ENCODE results near the gene APOC1.
A peak's percentile ranks its signal among the peaks of the same experiment; 100 is the strongest.
"Not testable (repeated sequence)": the region's sequence is repeated elsewhere in the genome, so short reads cannot be mapped to it uniquely, and the experiment has no call there.

APOC1 gene

GRCh38 chr19:44912854-44913253 is 1.6 kb upstream of the APOC1 start:
- peak; percentile 8 to 93 (median 80) for DNase-seq

- peak in 2 of 56 donors; percentile 24 to 38 for DNase-seq
Measured at GRCh38 chr19:44913512-44914432, 636 bp upstream of the APOC1 start.

GRCh38 chr19:44924243-44924725 is 9.9 kb downstream of the APOC1 start:
- no peak for DNase-seq

GRCh38 chr19:44925114-44925891 is 10.9 kb downstream of the APOC1 start:
- peak in 55 of 56 donors; percentile 25 to 94 (median 81) for DNase-seq

- not testable (repeated sequence) for DNase-seq
Measured at GRCh38 chr19:44926245-44927077, 12.1 kb downstream of the APOC1 start.

GRCh38 chr19:44927746-44928145 is 13.3 kb downstream of the APOC1 start:
- DNase-seq: no peak

GRCh38 chr19:44930088-44930487 is 15.7 kb downstream of the APOC1 start:
- no peak for DNase-seq

- DNase-seq: no peak
Measured at GRCh38 chr19:44931541-44931940, 17.1 kb downstream of the APOC1 start.

- no peak for DNase-seq
Measured at GRCh38 chr19:44939668-44940067, 25.3 kb downstream of the APOC1 start.

GRCh38 chr19:44942067-44942571 is 27.7 kb downstream of the APOC1 start, which contains the start of gene APOC4:
Gene APOC4, plus strand, starts transcription at chr19:44942237. Its CDS starts 41 bp downstream, at chr19:44942278.
- DNase-seq: no peak

GRCh38 chr19:44943801-44944249 is 29.4 kb downstream of the APOC1 start:
- peak in 33 of 56 donors; percentile 6 to 67 (median 21) for DNase-seq

- no peak for DNase-seq
Measured at GRCh38 chr19:44947041-44947581, 32.7 kb downstream of the APOC1 start.

- no peak for DNase-seq
Measured at GRCh38 chr19:44948237-44948636, 33.8 kb downstream of the APOC1 start.

- no peak for DNase-seq
Measured at GRCh38 chr19:44948763-44949374, 34.5 kb downstream of the APOC1 start.

GRCh38 chr19:44949550-44949949 is 35.1 kb downstream of the APOC1 start:
- DNase-seq: no peak

- peak; percentile 13 to 91 (median 70) for DNase-seq
Measured at GRCh38 chr19:44951179-44952159, 37.1 kb downstream of the APOC1 start.

- no peak for DNase-seq
Measured at GRCh38 chr19:44954278-44954648, 39.9 kb downstream of the APOC1 start.

GRCh38 chr19:44954649-44955504 is 40.5 kb downstream of the APOC1 start, which contains the start of gene CLPTM1:
Gene CLPTM1, plus strand, starts transcription at chr19:44955380. Its CDS starts 16 bp downstream, at chr19:44955396.
- DNase-seq: peak in 55 of 56 donors; percentile 78 to 98 (median 94)
